Measurements from ENCODE around the gene SWT1. TPM values are rescaled to one million over a fixed set of nuclear protein-coding genes. Genes with fewer than 3 reads are reported as not detected.

SWT1 gene
- total and polyA plus RNA-seq, 2 of the 4 experiments (the other 2 are of a cell fraction) = 0.82 to 2.7 TPM

- H3K56ac ChIP-seq (ENCODE audit: extremely low read depth, insufficient read depth, low read length) = peak overlapping the region; percentile 54; the same call in 1 of the 2 replicates
- dilution Hi-C loops (cut with HindIII; ENCODE audit: low sequenced_read_pairs, unreplicated experiment) (no loop called here), in situ Hi-C loops (cut with MboI; ENCODE audit: low sequenced_read_pairs) (no loop called here), intact Hi-C loops (cut with micrococcal nuclease) (loop anchor here (1.0 to 5.0 kb wide), 5 partner anchors 87 to 242 kb away; partner anchors contain the start of genes SWT1 and TRMT1L)
- no peaks in the 10 kb centered on the region for H3K9me1 ChIP-seq (ENCODE audit: insufficient read depth, low read length)
- peak overlapping the region; percentile 94 for H3K27ac ChIP-seq (ENCODE audit: insufficient read depth, low read length)
- H2BK120ac ChIP-seq (ENCODE audit: low read depth, low read length) = peak overlapping the region; percentile 63
- H2AK9ac ChIP-seq (replicated peaks; ENCODE audit: low read depth, low read length, poor library complexity) = peak overlapping the region; percentile 59
- peak overlapping the region; percentile 73 for H2BK5ac ChIP-seq (ENCODE audit: low read depth, low read length, poor library complexity, severe bottlenecking)
- H2AK5ac ChIP-seq (ENCODE audit: low read depth, low read length) = peak overlapping the region; percentile 11; the same call in 1 of the 2 replicates
- H3K79me1 ChIP-seq (ENCODE audit: low read depth in 1 of 2, low read length in 2 of 2) = peaks cover 8 to 35% of the 10 kb centered on the region in 2 experiments
- DNase-seq (no peak), ATAC-seq (ENCODE audit: low read depth) (no peak)
- H4K91ac ChIP-seq (ENCODE audit: insufficient read depth, low read depth, low read length) = peak overlapping the region; percentile 63
- peak overlapping the region; percentile 16 for H2AFZ ChIP-seq (replicated peaks; ENCODE audit: low read length, poor library complexity)
- peak overlapping the region; percentile 99 for H3K4me2 ChIP-seq (ENCODE audit: low read depth, low read length)
- H3K18ac ChIP-seq (ENCODE audit: low read depth, low read length) = peak overlapping the region; percentile 58; the same call in 1 of the 2 replicates
- BruUV-seq (replicated peaks) = no TSS peak
- H3K4me1 ChIP-seq (ENCODE audit: control insufficient read depth, insufficient read depth, low read length) = peaks cover 7% of the 10 kb centered on the region
- peak overlapping the region; percentile 79 for H3K4ac ChIP-seq (ENCODE audit: low read depth, low read length)
- peak overlapping the region; percentile 89 for H3K4me3 ChIP-seq (ENCODE audit: insufficient read depth, low read depth, low read length)
- peak overlapping the region; percentile 81 for H3K9ac ChIP-seq (ENCODE audit: low read depth, low read length)
- H4K8ac ChIP-seq (ENCODE audit: low read depth in 2 of 2, low read length in 2 of 2) = peak overlapping the region; percentile 20 to 55; a peak in 2 of 4 replicates
- no peak overlapping the region; the same call in 1 of the 2 replicates for H4K5ac ChIP-seq (ENCODE audit: low read depth, low read length)
- peak overlapping the region; percentile 98 for H3K23ac ChIP-seq (ENCODE audit: low read depth, low read length)
- H2BK15ac ChIP-seq (ENCODE audit: low read depth, low read length) = peak overlapping the region; percentile 39; the same call in 1 of the 3 replicates
- peaks cover 3% of the 10 kb centered on the region; the same call in 1 of the 2 replicates for H3K36me3 ChIP-seq (ENCODE audit: control insufficient read depth, insufficient read depth, low read length)
- peaks cover 32% of the 10 kb centered on the region for H4K20me1 ChIP-seq (ENCODE audit: insufficient read depth, low read length)
- H3K9me3 ChIP-seq (ENCODE audit: control insufficient read depth, insufficient read depth, low read length) = no peaks in the 10 kb centered on the region
- no peak overlapping the region for H2BK20ac ChIP-seq (ENCODE audit: low read depth, low read length)
- WGBS, 2 experiments (ENCODE audit: extremely low coverage in 2 of 2, insufficient read length in 1 of 2) = 20% methylated on average over 1 of the region's 8 CpGs; no CpG with 5 or more reads in 1 of the 2 experiments
- CTCF ChIA-PET = interaction anchor here (1.1 kb wide), 1 partner anchor 77 kb away, joined by 3 read pairs; no protein-coding TSS in a partner anchor
- POLR2A ChIA-PET (ENCODE audit: unreplicated experiment) = interaction anchor here (0.6 kb wide), 1 partner anchor 124 kb away, joined by 3 read pairs; no protein-coding TSS in a partner anchor
- H3K27me3 ChIP-seq (ENCODE audit: control insufficient read depth, insufficient read depth, low read length) = no peaks in the 10 kb centered on the region
- peak overlapping the region; percentile 88 for H3K14ac ChIP-seq (replicated peaks; ENCODE audit: low read depth, low read length)
- no peak for TF ChIP-seq MAFK (IDR thresholded peaks at IDR 0.05; ENCODE audit: low read depth, low read length)
- TF ChIP-seq ELK1 (IDR thresholded peaks at IDR 0.05; ENCODE audit: borderline replicate concordance, low read depth, low read length) = no peak
- TF ChIP-seq NFE2L2 (IDR thresholded peaks at IDR 0.05; ENCODE audit: low read depth, low read length) = no peak
- TF ChIP-seq SMC3 (IDR thresholded peaks at IDR 0.05; ENCODE audit: low read depth, low read length) = no peak
- TF ChIP-seq RAD21 (IDR thresholded peaks at IDR 0.05; ENCODE audit: low read length) = no peak
- no peak for TF ChIP-seq CTCF (conservative IDR thresholded peaks at IDR 0.05; ENCODE audit: low read depth, low read length)
- TF ChIP-seq BHLHE40 (IDR thresholded peaks at IDR 0.05; ENCODE audit: low read depth, low read length) = no peak
- TF ChIP-seq RFX5 (IDR thresholded peaks at IDR 0.05; ENCODE audit: low read depth, low read length) = no peak
- no peak for TF ChIP-seq RCOR1 (IDR thresholded peaks at IDR 0.05; ENCODE audit: insufficient replicate concordance, low read length)
- no peak for TF ChIP-seq FOS (IDR thresholded peaks at IDR 0.05; ENCODE audit: low read depth, low read length)
- no peak for TF ChIP-seq USF2 (IDR thresholded peaks at IDR 0.05; ENCODE audit: low read depth, low read length)
- TF ChIP-seq CEBPB (IDR thresholded peaks at IDR 0.05; ENCODE audit: low read depth, low read length) = no peak
- no peak for TF ChIP-seq MAZ (IDR thresholded peaks at IDR 0.05; ENCODE audit: borderline replicate concordance, low read depth, low read length)
- no peak for TF ChIP-seq MXI1 (IDR thresholded peaks at IDR 0.05; ENCODE audit: borderline replicate concordance, low read depth, low read length)
Observed at GRCh38 chr1:185315445-185316071, 158.6 kb downstream of the SWT1 start.

Data from IMR-90 (cell line).